Activated T-helper 2 cell treated with anti-CD3 and anti-CD28 coated beads, Interferon-gamma antibody, Interleukin-2, Interleukin-4, amounts not matched to agents 10 μg/mL and 5 μg/mL and 100 μg/mL, durations not matched to agents 14 hours and 24 hours and 36 hours (primary cell): ENCODE results near the gene FLNC. TPM values are rescaled to one million over a fixed set of nuclear protein-coding genes. Genes with fewer than 3 reads are reported as not detected.

Source experiments
- DNase-seq: peaks from one replicate; pipeline ENCODE4 v3.0.0; 2021; ENCODE audit warnings: low spot score
- H3K27ac Mint-ChIP-seq: one replicate; pipeline ENCODE4 v1.8.0; 2021; ENCODE audit warnings: mixed read lengths
- H3K27me3 Mint-ChIP-seq: one replicate; pipeline ENCODE4 v1.8.0; 2021; ENCODE audit warnings: low read depth, mixed read lengths
- H3K36me3 Mint-ChIP-seq: one replicate; pipeline ENCODE4 v1.8.0; 2021; ENCODE audit warnings: low read depth, mixed read lengths
- H3K4me1 Mint-ChIP-seq: one replicate; pipeline ENCODE4 v1.8.0; 2021; ENCODE audit warnings: low read depth, mixed read lengths
- H3K4me3 Mint-ChIP-seq: one replicate; pipeline ENCODE4 v1.8.0; 2021; ENCODE audit warnings: low read depth, mild to moderate bottlenecking, moderate library complexity, mixed read lengths
- H3K9me3 Mint-ChIP-seq: one replicate; pipeline ENCODE4 v1.8.0; 2021; ENCODE audit warnings: mixed read lengths
- intact Hi-C: fragments of 100-400 bp; cut with micrococcal nuclease; formaldehyde crosslinking; loops from one replicate; pipeline ENCODE4 v1.15.1; 2023
- total RNA-seq: library from RNA; stranded (reverse); gene quantifications from 2 replicates; pipeline ENCODE4 v1.2.3, GENCODE V29; 2022

Gene FLNC
- total RNA-seq, 1 donor from 2014 or later = not detected

- no peak for DNase-seq
- Mint-ChIP-seq H3K4me3 (no peak overlapping the region), H3K36me3 (no peaks in the 10 kb centered on the region), H3K27ac (no peak overlapping the region), H3K4me1 (no peaks in the 10 kb centered on the region), H3K9me3 (no peaks in the 10 kb centered on the region), H3K27me3 (peaks cover 3% of the 10 kb centered on the region)
- intact Hi-C loops = no loop called here
Observed at GRCh38 chr7:128810997-128811396, 19.2 kb upstream of the FLNC start.

GRCh38 chr7:128811631-128812430 lies 18.4 kb upstream of the FLNC start:
- Mint-ChIP-seq H3K36me3 (no peaks in the 10 kb centered on the region), H3K9me3 (no peaks in the 10 kb centered on the region), H3K27ac (no peak overlapping the region), H3K27me3 (peaks cover 3% of the 10 kb centered on the region), H3K4me3 (no peak overlapping the region), H3K4me1 (no peaks in the 10 kb centered on the region)
- no peak for DNase-seq
- intact Hi-C loops = no loop called here

- H3K27ac Mint-ChIP-seq = no peak overlapping the region
- H3K9me3 Mint-ChIP-seq = no peaks in the 10 kb centered on the region
- intact Hi-C loops = no loop called here
Observed at GRCh38 chr7:128812514-128813168, 17.6 kb upstream of the FLNC start.

GRCh38 chr7:128814499-128814898 lies 15.7 kb upstream of the FLNC start:
- Mint-ChIP-seq H3K36me3 (no peaks in the 10 kb centered on the region), H3K27ac (no peak overlapping the region), H3K4me1 (no peaks in the 10 kb centered on the region), H3K27me3 (peaks cover 7% of the 10 kb centered on the region), H3K4me3 (no peak overlapping the region), H3K9me3 (no peaks in the 10 kb centered on the region)
- intact Hi-C loops = no loop called here
- DNase-seq = no peak

More at GRCh38 chr7:128812514-128813168, 17.6 kb upstream of the FLNC start:
- Mint-ChIP-seq H3K27me3 (peaks cover 5% of the 10 kb centered on the region), H3K36me3 (no peaks in the 10 kb centered on the region), H3K4me3 (no peak overlapping the region), H3K4me1 (no peaks in the 10 kb centered on the region)
- DNase-seq = no peak

- H3K27ac Mint-ChIP-seq = no peak overlapping the region
- H3K27me3 Mint-ChIP-seq = peaks cover 11% of the 10 kb centered on the region
- H3K4me3 Mint-ChIP-seq = no peak overlapping the region
- no peak for DNase-seq
- H3K9me3 Mint-ChIP-seq = no peaks in the 10 kb centered on the region
- no peaks in the 10 kb centered on the region for H3K36me3 Mint-ChIP-seq
- H3K4me1 Mint-ChIP-seq = no peaks in the 10 kb centered on the region
- intact Hi-C loops = no loop called here
Observed at GRCh38 chr7:128815289-128815942, 14.8 kb upstream of the FLNC start.

- H3K27me3 Mint-ChIP-seq = peaks cover 11% of the 10 kb centered on the region
- no peaks in the 10 kb centered on the region for H3K4me1 Mint-ChIP-seq
- no peak for DNase-seq
- no peaks in the 10 kb centered on the region for H3K36me3 Mint-ChIP-seq
- no peaks in the 10 kb centered on the region for H3K9me3 Mint-ChIP-seq
- intact Hi-C loops = no loop called here
- H3K27ac Mint-ChIP-seq = no peak overlapping the region
- no peak overlapping the region for H3K4me3 Mint-ChIP-seq
Observed at GRCh38 chr7:128818694-128819093, 11.5 kb upstream of the FLNC start.

GRCh38 chr7:128821724-128822123 lies 8.5 kb upstream of the FLNC start:
- H3K4me3 Mint-ChIP-seq = no peak overlapping the region
- peaks cover 8% of the 10 kb centered on the region for H3K27me3 Mint-ChIP-seq
- no peaks in the 10 kb centered on the region for H3K9me3 Mint-ChIP-seq
- H3K27ac Mint-ChIP-seq = no peak overlapping the region
- DNase-seq = no peak
- intact Hi-C loops = no loop called here
- H3K36me3 Mint-ChIP-seq = no peaks in the 10 kb centered on the region
- no peaks in the 10 kb centered on the region for H3K4me1 Mint-ChIP-seq

GRCh38 chr7:128826512-128826911 lies 3.7 kb upstream of the FLNC start:
- no peak overlapping the region for H3K27ac Mint-ChIP-seq
- peaks cover 28% of the 10 kb centered on the region for H3K27me3 Mint-ChIP-seq
- no peaks in the 10 kb centered on the region for H3K36me3 Mint-ChIP-seq
- no peaks in the 10 kb centered on the region for H3K9me3 Mint-ChIP-seq
- peaks cover 4% of the 10 kb centered on the region for H3K4me1 Mint-ChIP-seq
- DNase-seq = no peak
- intact Hi-C loops = no loop called here
- no peak overlapping the region for H3K4me3 Mint-ChIP-seq

- no peak for DNase-seq
- intact Hi-C loops = no loop called here
- Mint-ChIP-seq H3K4me3 (no peak overlapping the region), H3K27ac (no peak overlapping the region), H3K27me3 (peaks cover 31% of the 10 kb centered on the region), H3K4me1 (peaks cover 6% of the 10 kb centered on the region), H3K36me3 (no peaks in the 10 kb centered on the region), H3K9me3 (no peaks in the 10 kb centered on the region)
Observed at GRCh38 chr7:128826916-128827247, 3.3 kb upstream of the FLNC start.

GRCh38 chr7:128827248-128827958 lies 2.8 kb upstream of the FLNC start:
- Mint-ChIP-seq H3K4me3 (no peak overlapping the region), H3K4me1 (peaks cover 6% of the 10 kb centered on the region), H3K36me3 (no peaks in the 10 kb centered on the region), H3K27me3 (peaks cover 34% of the 10 kb centered on the region), H3K27ac (no peak overlapping the region), H3K9me3 (no peaks in the 10 kb centered on the region)
- intact Hi-C loops = no loop called here
- DNase-seq = no peak

- no peak overlapping the region for H3K27ac Mint-ChIP-seq
- H3K36me3 Mint-ChIP-seq = no peaks in the 10 kb centered on the region
- DNase-seq = no peak
- no peak overlapping the region for H3K4me3 Mint-ChIP-seq
- H3K9me3 Mint-ChIP-seq = no peaks in the 10 kb centered on the region
- peaks cover 40% of the 10 kb centered on the region for H3K27me3 Mint-ChIP-seq
- intact Hi-C loops = no loop called here
- peaks cover 6% of the 10 kb centered on the region for H3K4me1 Mint-ChIP-seq
Observed at GRCh38 chr7:128827971-128828711, 2.1 kb upstream of the FLNC start.

GRCh38 chr7:128829391-128830166 lies 627 bp upstream of the FLNC start:
- intact Hi-C loops = no loop called here
- Mint-ChIP-seq H3K9me3 (no peaks in the 10 kb centered on the region), H3K4me1 (peaks cover 6% of the 10 kb centered on the region), H3K4me3 (no peak overlapping the region), H3K36me3 (no peaks in the 10 kb centered on the region), H3K27ac (no peak overlapping the region), H3K27me3 (peaks cover 45% of the 10 kb centered on the region)
- DNase-seq = no peak
